Right renal cortex interstitium (tissue), 3 donors: ENCODE measurements around the gene AWAT1. TPM values are rescaled to one million over a fixed set of nuclear protein-coding genes. Genes with fewer than 3 reads are reported as not detected.
A peak's percentile ranks its signal among the peaks of the same experiment; 100 is the strongest.
"Not testable (repeated sequence)": the region's sequence is repeated elsewhere in the genome, so short reads cannot be mapped to it uniquely, and the experiment has no call there.

ENCODE experiments used
- DNase-seq, 3 donors: peaks; one replicate each; pipeline ENCODE4 v3.0.0-alpha.2; 2013; ENCODE audit warnings: low read depth in 3 of 3, low spot score in 2 of 3
- polyA plus RNA-seq, 3 donors: library from polyadenylated mRNA; unstranded; fragments of 120-200 nt; gene quantifications; one replicate each; pipeline ENCODE4 v1.2.1, GENCODE V29; 2013; ENCODE audit not compliant: insufficient read length in 3 of 3

The AWAT1 gene
- polyA plus RNA-seq, 3 donors = not detected

- no peak for DNase-seq
These were observed 25.6 kb downstream of the AWAT1 start, which contains the start of gene P2RY4 for GRCh38 chrX:70260104-70260503. Gene P2RY4 (minus strand): TSS chrX:70260204. CDS start chrX:70259624, 580 bp downstream.

GRCh38 chrX:70262952-70263567 lies 28.6 kb downstream of the AWAT1 start:
- peak in 1 of 3 donors; percentile 3 for DNase-seq

- DNase-seq = no peak
These were observed 30.3 kb downstream of the AWAT1 start for GRCh38 chrX:70264784-70265183.

GRCh38 chrX:70268034-70268433 lies 33.6 kb downstream of the AWAT1 start, which contains the start of gene ARR3:
Gene ARR3 (plus strand): TSS chrX:70268334. CDS start chrX:70269386, 1,052 bp downstream.
- no peak for DNase-seq

GRCh38 chrX:70274029-70274428 lies 39.6 kb downstream of the AWAT1 start:
- DNase-seq = not testable (repeated sequence)

GRCh38 chrX:70279081-70279480 lies 44.6 kb downstream of the AWAT1 start:
- DNase-seq = no peak

GRCh38 chrX:70280573-70280972 lies 46.1 kb downstream of the AWAT1 start:
- DNase-seq = no peak

GRCh38 chrX:70281951-70282350 lies 47.5 kb downstream of the AWAT1 start, which contains the start of gene RAB41:
Gene RAB41 (plus strand): TSS chrX:70282172. CDS start chrX:70282218, 46 bp downstream.
- DNase-seq = no peak

- no peak for DNase-seq
These were observed 54.8 kb downstream of the AWAT1 start for GRCh38 chrX:70289168-70289792.

Other genes with a start within 250 kb of the AWAT1 start
- gene AWAT2, start 184.7 kb upstream of the AWAT1 start, polyA plus RNA-seq = not detected
- not detected for gene OTUD6A, start 172.2 kb upstream of the AWAT1 start, polyA plus RNA-seq
- gene IGBP1, start 101.2 kb upstream of the AWAT1 start, polyA plus RNA-seq = 100 to 1,000 TPM; 115 to 121 (median 117) TPM
- gene DGAT2L6, start 57.2 kb upstream of the AWAT1 start, polyA plus RNA-seq = not detected
- under 1 TPM in 2 of 3 donors, not detected in 1; 0.16 to 0.18 TPM for gene P2RY4, start 25.5 kb downstream of the AWAT1 start, polyA plus RNA-seq
- gene ARR3, start 33.7 kb downstream of the AWAT1 start, polyA plus RNA-seq = under 1 TPM; 0.20 to 0.50 (median 0.43) TPM
- 1 to 10 TPM in 1 of 3 donors, under 1 TPM in 2; 0.86 to 1.0 (median 0.93) TPM for gene RAB41, start 47.5 kb downstream of the AWAT1 start, polyA plus RNA-seq
- 10 to 100 TPM; 63.1 to 67.8 (median 64.0) TPM for gene PDZD11, start 55.3 kb downstream of the AWAT1 start, polyA plus RNA-seq
- gene KIF4A, start 55.4 kb downstream of the AWAT1 start, polyA plus RNA-seq = 10 to 100 TPM; 17.6 to 20.1 (median 18.2) TPM
- 1 to 10 TPM; 1.1 to 1.5 (median 1.3) TPM for gene GDPD2, start 188.7 kb downstream of the AWAT1 start, polyA plus RNA-seq
- gene DLG3, start 210.2 kb downstream of the AWAT1 start, polyA plus RNA-seq = 10 to 100 TPM; 40.2 to 45.3 (median 44.8) TPM